K562 (cell line): ENCODE results near the gene RECK. TPM values are rescaled to one million over a fixed set of nuclear protein-coding genes. Genes with fewer than 3 reads are reported as not detected.

Experiments
- ATAC-seq: fragments of 200-7000 bp; cut with Tn5 transposase; 3 replicates; pipeline ENCODE4 v1.9.1; 2020; ENCODE audit warnings: moderate library complexity
- BruUV-seq: library from RNA; stranded (reverse); fragments of 400-500 nt; replicated peaks from 2 replicates; lab custom pipeline; 2021; lab: Mats Ljungman, UMichigan
- CTCF ChIA-PET: fragments of 300-600 bp; formaldehyde crosslinking; extraction: SDS; loops from one replicate; lab custom pipeline; 2021; ENCODE audit warnings: low intra/inter-chr PET ratio; lab: Yijun Ruan, JAX
- POLR2A ChIA-PET: fragments of 300-600, 350-650 bp; sonication (Branson Sonifier 250); formaldehyde crosslinking; extraction: SDS; loops from one replicate; lab custom pipeline; 2021; ENCODE audit warnings: antibody characterized with exemption, inconsistent platforms; lab: Yijun Ruan, JAX
- DNase-seq, 4 experiments: peaks; one replicate each; pipeline versions ENCODE4 v3.0.0 to v3.0.0-alpha.2; 2011 to 2018; ENCODE audit warnings: low spot score in 3 of 4, mixed read lengths in 3 of 4; ENCODE audit errors: extremely low read depth in 1 of 4
- FAIRE-seq: peaks from 2 replicates; lab custom pipeline; 2011; peaks lifted over from hg19 to GRCh38; lab: Jason Lieb, UNC
- H2AFZ ChIP-seq: 2 replicates; pipeline ENCODE4 v1.6.0; 2011; ENCODE audit warnings: low read depth, low read length, control low read depth, inconsistent platforms
- H3K27ac ChIP-seq: fragments of 200-600 bp; 3 replicates; pipeline ENCODE4 v1.8.0; 2011; ENCODE audit warnings: low read depth, mild to moderate bottlenecking, control low read depth, inconsistent platforms, low read length, moderate library complexity, mixed read lengths; ENCODE audit errors: extremely low read depth
- H3K27me3 ChIP-seq, 2 experiments: fragments of 300-600 bp in 1 of 2; 2 replicates in 1 of 2; 3 replicates in 1 of 2; pipeline versions ENCODE4 v1.6.0 to v1.8.0; 2011; ENCODE audit warnings: inconsistent platforms in 2 of 2, low read length in 2 of 2, mild to moderate bottlenecking in 1 of 2, mixed read lengths in 1 of 2, moderate library complexity in 1 of 2; ENCODE audit not compliant: control insufficient read depth in 2 of 2, insufficient read depth in 2 of 2
- H3K36me3 ChIP-seq: fragments of 300-600 bp; 3 replicates; pipeline ENCODE4 v1.8.0; 2011; ENCODE audit warnings: mild to moderate bottlenecking, low read length, inconsistent platforms; ENCODE audit not compliant: control insufficient read depth, insufficient read depth
- H3K4me1 ChIP-seq, 2 experiments: fragments of 200-600 bp in 1 of 2; replicated peaks in 1 of 2; 2 replicates in 1 of 2; 3 replicates in 1 of 2; pipeline versions ENCODE4 v1.5.1 to v1.8.0; 2011; ENCODE audit warnings: inconsistent platforms in 2 of 2, low read length in 2 of 2, mild to moderate bottlenecking in 1 of 2, mixed read lengths in 1 of 2, moderate library complexity in 1 of 2; ENCODE audit not compliant: control insufficient read depth in 2 of 2, insufficient read depth in 2 of 2
- H3K4me2 ChIP-seq: 2 replicates; pipeline ENCODE4 v1.6.1; 2011; ENCODE audit warnings: low read length, control low read depth, inconsistent platforms, mixed read lengths; ENCODE audit not compliant: insufficient read depth
- H3K4me3 ChIP-seq: fragments of 200-600 bp; sonication (generic), shearing (Covaris generic); 2 replicates; pipeline ENCODE4 v1.5.1; 2016; ENCODE audit warnings: control low read depth, inconsistent platforms
- H3K79me2 ChIP-seq: fragments of 200-600 bp; 3 replicates; pipeline ENCODE4 v1.8.0; 2011; ENCODE audit warnings: low read length, inconsistent platforms; ENCODE audit not compliant: control insufficient read depth, insufficient read depth
- H3K9ac ChIP-seq, 2 experiments: 2 replicates each; pipeline versions ENCODE4 v1.6.0 to v1.6.1; 2011; ENCODE audit warnings: low read depth in 2 of 2, low read length in 2 of 2, control low read depth in 1 of 2, inconsistent platforms in 1 of 2, mild to moderate bottlenecking in 1 of 2, mixed read lengths in 1 of 2; ENCODE audit not compliant: insufficient read depth in 1 of 2
- H3K9me1 ChIP-seq: one replicate; pipeline ENCODE4 v1.6.0; 2011; ENCODE audit warnings: inconsistent platforms, mild to moderate bottlenecking, low read length, moderate library complexity; ENCODE audit not compliant: control insufficient read depth, insufficient read depth
- H3K9me3 ChIP-seq: replicated peaks from 2 replicates; pipeline ENCODE4 v1.5.1; 2011; ENCODE audit warnings: low read depth, low read length, inconsistent platforms; ENCODE audit not compliant: control insufficient read depth, insufficient read depth
- H4K20me1 ChIP-seq: replicated peaks from 2 replicates; pipeline ENCODE4 v1.6.1; 2011; ENCODE audit warnings: low read length, inconsistent platforms, mixed read lengths; ENCODE audit not compliant: control insufficient read depth, insufficient read depth
- C11orf30 ChIP-seq: fragments of 450-650 bp; IDR thresholded peaks from 2 replicates; pipeline ENCODE4 v1.6.1; 2016; ENCODE audit warnings: low read depth, mild to moderate bottlenecking
- CBX2 ChIP-seq: fragments of 200-600 bp; sonication (generic); IDR thresholded peaks from one replicate; pipeline ENCODE4 v1.6.1; 2012; ENCODE audit warnings: mild to moderate bottlenecking, low read length, inconsistent platforms; ENCODE audit not compliant: insufficient read depth, poor library complexity, severe bottlenecking
- CHD7 ChIP-seq: fragments of 200-600 bp; sonication (generic); IDR thresholded peaks from one replicate; pipeline ENCODE4 v1.6.1; 2012; ENCODE audit warnings: mild to moderate bottlenecking, low read depth, low read length, inconsistent platforms
- HDAC1 ChIP-seq, 2 experiments: fragments of 450-650 bp; IDR thresholded peaks; 2 replicates each; pipeline ENCODE4 v1.6.1; 2016 to 2017; ENCODE audit warnings: inconsistent platforms in 1 of 2, mild to moderate bottlenecking in 1 of 2, moderate library complexity in 1 of 2
- HDAC6 ChIP-seq: IDR thresholded peaks from 2 replicates; pipeline ENCODE4 v1.6.1; 2012; ENCODE audit warnings: low read depth, mild to moderate bottlenecking, control low read depth, inconsistent platforms, low read length, moderate library complexity
- RBFOX2 ChIP-seq: fragments of 200-400 bp; formaldehyde crosslinking; IDR thresholded peaks from 2 replicates; pipeline ENCODE4 v1.6.1; 2017; ENCODE audit warnings: low read depth, mild to moderate bottlenecking, low read length, moderate library complexity
- RFX7 ChIP-seq: fragments of 250-450 bp; sonication (Bioruptor Pico); IDR thresholded peaks from 2 replicates; pipeline ENCODE4 v1.5.1; 2021; ENCODE audit warnings: mild to moderate bottlenecking
- SIRT6 ChIP-seq: IDR thresholded peaks from one replicate; pipeline ENCODE4 v1.6.1; 2012; ENCODE audit warnings: low read depth, mild to moderate bottlenecking, control low read depth, inconsistent platforms, low read length, moderate library complexity
- STAT5B ChIP-seq: fragments of 250-450 bp; sonication (Bioruptor Pico); IDR thresholded peaks from 2 replicates; pipeline ENCODE4 v1.8.0; 2021; ENCODE audit warnings: mild to moderate bottlenecking, inconsistent platforms
- ZNF174 ChIP-seq: fragments of 250-450 bp; sonication (Bioruptor Pico); IDR thresholded peaks from 2 replicates; pipeline ENCODE4 v1.4.0; 2020; ENCODE audit warnings: mild to moderate bottlenecking
- ZNF24 ChIP-seq: fragments of 450-650 bp; IDR thresholded peaks from 2 replicates; pipeline ENCODE4 v1.6.1; 2016
- ZNF57 ChIP-seq: fragments of 450-650 bp; formaldehyde crosslinking; IDR thresholded peaks from 2 replicates; pipeline ENCODE4 v1.4.0; 2020; ENCODE audit warnings: mild to moderate bottlenecking, moderate library complexity
- ZNF780A ChIP-seq: fragments of 250-450 bp; sonication (Bioruptor Pico); IDR thresholded peaks from 2 replicates; pipeline ENCODE4 v1.5.0; 2021; ENCODE audit warnings: mild to moderate bottlenecking
- WGBS: fragments of 100-300 bp; shearing (Covaris generic); methylation state at CpG from one replicate; pipeline ENCODE4 v1.1.6; 2016; ENCODE audit warnings: low coverage, mixed read lengths; ENCODE audit not compliant: insufficient coverage; ENCODE audit errors: missing lambda C conversion rate; 5-methylcytosine and 5-hydroxymethylcytosine counted together
- in situ Hi-C: fragments of 300-500 bp; cut with MboI; formaldehyde crosslinking; loops from 4 replicates; pipeline ENCODE4 v1.15.0; 2018; ENCODE audit warnings: inconsistent platforms, mixed read lengths
- intact Hi-C: fragments of 100-400 bp; cut with micrococcal nuclease; formaldehyde crosslinking; loops from 2 replicates; pipeline ENCODE4 v1.14.2; 2022
- polyA plus RNA-seq, 8 experiments: library from polyadenylated mRNA; depleted of rRNA in 4 of 8; stranded (reverse) in 5 of 8; unstranded in 3 of 8; fragments of >200 nt; fragmentation: Nextera tagmentation in 2 of 8; fragmentation: Illumina TruSeq in 1 of 8; extraction: Ambion mirVana in 2 of 8; extraction: Trizol in 1 of 8; gene quantifications; 2 replicates each; pipeline versions ENCODE4 v1.2.1 to v1.2.3, GENCODE V29; 2011 to 2014; ENCODE audit warnings: inconsistent platforms in 1 of 8, missing spikeins in 1 of 8
- total RNA-seq, 7 experiments: library from RNA; depleted of rRNA in 6 of 7; stranded (reverse); fragments of >200 nt in 6 of 7; fragmentation: Illumina TruSeq in 2 of 7; extraction: Trizol in 2 of 7; gene quantifications; 2 replicates each; pipeline versions ENCODE4 v1.2.1 to v1.2.3, GENCODE V29; 2011 to 2021; ENCODE audit warnings: low replicate concordance in 1 of 7

The RECK gene
- total and polyA plus RNA-seq, 9 of the 15 experiments (the other 6 are each of a cell fraction or from before 2014, with no cell fraction given) = 0.04 to 0.36 (median 0.16) TPM

GRCh38 chr9:36063804-36064447, 27.2 kb downstream of the RECK start:
- no peak for FAIRE-seq
- H3K79me2 ChIP-seq = no peaks in the 10 kb centered on the region
- CTCF ChIA-PET = no interaction called here
- TF ChIP-seq HDAC6 = no peak
- TF ChIP-seq SIRT6 = no peak
- TF ChIP-seq CBX2 = no peak
- TF ChIP-seq STAT5B = no peak
- TF ChIP-seq ZNF57 (CRISPR knock-in tag) = no peak
- TF ChIP-seq RBFOX2 = no peak
- TF ChIP-seq C11orf30 = peak; percentile 37; the same call in 1 of the 2 replicates
- TF ChIP-seq ZNF174 = no peak
- no peak for TF ChIP-seq ZNF24
- TF ChIP-seq CHD7 = no peak
- TF ChIP-seq ZNF780A (CRISPR knock-in tag) = no peak
- TF ChIP-seq HDAC1 (IDR thresholded peaks at IDR 0.05) = no peak
- TF ChIP-seq RFX7 (CRISPR knock-in tag) = no peak

More at GRCh38 chr9:36063804-36064447, 27.2 kb downstream of the RECK start:
- Histone ChIP-seq H3K9me1 (no peaks in the 10 kb centered on the region), H2AFZ (no peak overlapping the region), H3K9ac (no peak overlapping the region), H3K27ac (no peak overlapping the region), H3K9me3 (no peaks in the 10 kb centered on the region), H3K27me3 (no peaks in the 10 kb centered on the region; a peak in 3 of 5 replicates), H3K36me3 (no peaks in the 10 kb centered on the region), H4K20me1 (no peaks in the 10 kb centered on the region), H3K4me3 (no peak overlapping the region), H3K4me2 (no peak overlapping the region), H3K4me1 (no peaks in the 10 kb centered on the region)
- no peak for ATAC-seq
- intact Hi-C loops (no loop called here), in situ Hi-C loops (no loop called here)
- POLR2A ChIA-PET = no interaction called here
- 0% methylated on average over 2 of the region's 2 CpGs for WGBS
- no TSS peak for BruUV-seq
- DNase-seq = no peak
